DOHH2 (cell line): ENCODE results near the gene HSPA1L.

Source experiments
- CTCF ChIP-seq: fragments of 200-600 bp; sonication (generic); IDR thresholded peaks from one replicate; pipeline ENCODE4 v1.5.1; 2014; ENCODE audit warnings: antibody characterized with exemption, mild to moderate bottlenecking, low read depth, low read length; ENCODE audit not compliant: poor library complexity, severe bottlenecking
- EZH2phosphoT487 ChIP-seq: fragments of 200-600 bp; sonication (generic); IDR thresholded peaks from 2 replicates; pipeline ENCODE4 v1.6.1; 2017; ENCODE audit warnings: borderline replicate concordance, mild to moderate bottlenecking, antibody characterized with exemption, low read length, moderate library complexity, mixed read lengths

DNA sequence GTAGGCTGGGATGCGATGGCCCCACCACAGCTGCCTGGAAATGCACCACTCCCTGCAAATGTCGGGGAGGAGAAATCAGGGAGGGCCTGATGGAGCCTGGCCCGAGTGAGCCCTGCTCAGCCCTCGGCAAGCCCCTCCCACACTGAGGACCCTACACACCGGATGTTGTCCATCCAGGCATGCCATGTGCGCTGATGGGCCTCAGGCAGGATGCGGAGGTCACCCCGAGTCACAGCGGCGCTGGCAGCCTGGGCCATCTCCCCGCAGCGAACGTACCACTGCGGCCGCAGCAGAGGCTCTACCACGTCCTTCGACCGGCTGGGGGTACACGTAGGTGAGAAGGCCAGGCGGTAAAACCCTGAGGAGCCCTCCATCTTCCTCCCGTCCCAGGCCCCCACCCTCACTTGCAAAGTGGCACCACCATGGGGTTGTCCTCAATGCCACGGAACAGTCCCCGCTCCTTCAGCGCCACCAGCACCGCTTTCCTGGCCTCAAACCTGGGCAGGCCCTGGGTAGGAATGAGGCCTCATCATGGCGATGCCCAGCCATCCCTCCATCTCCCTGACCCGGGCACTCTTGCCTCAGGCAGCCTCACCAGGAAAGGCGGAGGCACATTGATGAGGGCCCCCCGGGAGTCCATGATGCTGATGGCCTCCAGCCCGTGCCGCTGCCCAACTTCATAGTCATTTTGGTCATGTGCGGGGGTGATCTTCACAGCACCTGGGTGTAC, 32.8 kb downstream of the HSPA1L start:
- TF ChIP-seq CTCF = no peak
- TF ChIP-seq EZH2phosphoT487 = no peak
